Panc1 (cell line): ENCODE measurements around the gene EP400. TPM values are rescaled to one million over a fixed set of nuclear protein-coding genes. Genes with fewer than 3 reads are reported as not detected.
"Not testable (repeated sequence)": the region's sequence is repeated elsewhere in the genome, so short reads cannot be mapped to it uniquely, and the experiment has no call there.

Source experiments
- ATAC-seq: fragments of 200-7000 bp; cut with Tn5 transposase; 2 replicates; pipeline ENCODE4 v1.9.1; 2020; ENCODE audit warnings: mild to moderate bottlenecking, moderate library complexity
- BruUV-seq: library from RNA; stranded (reverse); fragments of 400-500 nt; replicated peaks from 2 replicates; lab custom pipeline; 2021; lab: Mats Ljungman, UMichigan
- CTCF ChIA-PET: fragments of 300-600 bp; sonication (Branson Sonifier 250); formaldehyde crosslinking; loops from one replicate; lab custom pipeline; 2022; ENCODE audit warnings: antibody characterized with exemption; lab: Charles Lee
- POLR2A ChIA-PET: fragments of 300-600 bp; sonication (Branson Sonifier 250); formaldehyde crosslinking; loops from one replicate; lab custom pipeline; 2022; ENCODE audit warnings: antibody characterized with exemption; lab: Charles Lee
- DNase-seq: peaks from one replicate; pipeline ENCODE4 v3.0.0-alpha.2; 2010; ENCODE audit warnings: low read depth, low spot score
- H3K27ac ChIP-seq: 2 replicates; pipeline ENCODE4 v1.5.1; 2011; ENCODE audit warnings: mild to moderate bottlenecking, low read length, inconsistent platforms
- H3K27me3 ChIP-seq: fragments of 200-500 bp; sonication (Bioruptor generic); 2 replicates; pipeline ENCODE4 v1.6.0; 2014; ENCODE audit warnings: low read length, inconsistent platforms; ENCODE audit not compliant: control insufficient read depth, insufficient read depth
- H3K36me3 ChIP-seq: fragments of 200-500 bp; sonication (Bioruptor generic); 2 replicates; pipeline ENCODE4 v1.5.1; 2014; ENCODE audit warnings: inconsistent platforms, mild to moderate bottlenecking, low read length, moderate library complexity; ENCODE audit not compliant: control insufficient read depth, insufficient read depth
- H3K4me1 ChIP-seq: 2 replicates; pipeline ENCODE4 v1.5.1; 2011; ENCODE audit warnings: inconsistent platforms, mild to moderate bottlenecking, low read length, moderate library complexity; ENCODE audit not compliant: control insufficient read depth, insufficient read depth
- H3K4me3 ChIP-seq, 2 experiments: 2 replicates each; pipeline ENCODE4 v1.5.1; 2011 to 2012; ENCODE audit warnings: low read depth in 2 of 2, low read length in 2 of 2, mild to moderate bottlenecking in 2 of 2, inconsistent platforms in 1 of 2, moderate library complexity in 1 of 2
- H3K9me3 ChIP-seq: fragments of 200-500 bp; sonication (Bioruptor generic); 2 replicates; pipeline ENCODE4 v1.5.1; 2014; ENCODE audit warnings: low read depth, mild to moderate bottlenecking, inconsistent platforms, low read length, moderate library complexity; ENCODE audit not compliant: control insufficient read depth, insufficient read depth
- CTCF ChIP-seq: fragments of 450-650 bp; IDR thresholded peaks from 2 replicates; pipeline ENCODE4 v1.5.1; 2017; ENCODE audit warnings: mild to moderate bottlenecking
- POLR2AphosphoS5 ChIP-seq: IDR thresholded peaks from 2 replicates; pipeline ENCODE4 v1.6.1; 2012; ENCODE audit warnings: mild to moderate bottlenecking, low read depth, low read length, moderate library complexity
- REST ChIP-seq, 2 experiments: IDR thresholded peaks; 2 replicates each; pipeline ENCODE4 v1.6.1; 2011 to 2012; ENCODE audit warnings: low read depth in 2 of 2, control low read depth in 1 of 2, low read length in 1 of 2, mild to moderate bottlenecking in 1 of 2, moderate library complexity in 1 of 2; ENCODE audit not compliant: insufficient read depth in 1 of 2
- SIN3A ChIP-seq: IDR thresholded peaks from 2 replicates; pipeline ENCODE4 v1.6.1; 2012; ENCODE audit warnings: low read depth, mild to moderate bottlenecking, low read length, moderate library complexity, borderline replicate concordance; ENCODE audit not compliant: insufficient read depth
- TCF7L2 ChIP-seq: IDR thresholded peaks from 2 replicates; pipeline ENCODE4 v1.6.1; 2011; ENCODE audit warnings: mild to moderate bottlenecking, low read depth, low read length, inconsistent platforms
- in situ Hi-C: cut with HindIII; loops from 2 replicates; pipeline ENCODE4 v1.10.0; 2016; ENCODE audit warnings: low sequenced_read_pairs, low pct_unique_long_range_greater_than_20kb
- intact Hi-C: fragments of 100-400 bp; cut with micrococcal nuclease; formaldehyde crosslinking; loops from one replicate; pipeline ENCODE4 v1.10.0; 2022; ENCODE audit not compliant: unreplicated experiment
- total RNA-seq: library from RNA; stranded (reverse); gene quantifications from one replicate; pipeline ENCODE4 v1.2.1, GENCODE V29; 2021; ENCODE audit not compliant: unreplicated experiment

EP400 gene
- total RNA-seq, 1 experiment from 2014 or later: 59.4 TPM

- DNase-seq (no peak), ATAC-seq (no peak)
- POLR2A ChIA-PET: no interaction called here
- no peaks in the 10 kb centered on the region for H3K9me3 ChIP-seq
- in situ Hi-C loops (no loop called here), intact Hi-C loops (no loop called here)
- no peak overlapping the region for H3K27ac ChIP-seq
- BruUV-seq: no TSS peak
- CTCF ChIA-PET: no interaction called here
- TF ChIP-seq CTCF: no peak
- no peak for TF ChIP-seq TCF7L2
- TF ChIP-seq SIN3A: no peak
- TF ChIP-seq POLR2AphosphoS5: no peak
- TF ChIP-seq REST (IDR thresholded peaks at IDR 0.05; ENCODE audit: insufficient read depth in 1 of 2, low read depth in 2 of 2, low read length in 1 of 2): no peak
- no peak overlapping the region for H3K4me3 ChIP-seq
- peaks cover 21% of the 10 kb centered on the region for H3K36me3 ChIP-seq
- H3K4me1 ChIP-seq: no peaks in the 10 kb centered on the region
- no peaks in the 10 kb centered on the region for H3K27me3 ChIP-seq
Observed at GRCh38 chr12:132046561-132046960, 96.8 kb downstream of the EP400 start.

GRCh38 chr12:132047630-132048029 lies 97.9 kb downstream of the EP400 start:
- H3K27me3 ChIP-seq, ATAC-seq, in situ Hi-C loops, DNase-seq, intact Hi-C loops, H3K4me1 ChIP-seq, POLR2A ChIA-PET, H3K27ac ChIP-seq, CTCF ChIA-PET, H3K9me3 ChIP-seq, H3K4me3 ChIP-seq, BruUV-seq: not testable (repeated sequence)
- peaks cover 21% of the 10 kb centered on the region for H3K36me3 ChIP-seq

- TF ChIP-seq REST (IDR thresholded peaks at IDR 0.05; ENCODE audit: insufficient read depth in 1 of 2, low read depth in 2 of 2, low read length in 1 of 2) (no peak), POLR2AphosphoS5 (no peak)
- Histone ChIP-seq H3K27ac (no peak overlapping the region), H3K9me3 (no peaks in the 10 kb centered on the region), H3K27me3 (no peaks in the 10 kb centered on the region), H3K36me3 (peaks cover 12% of the 10 kb centered on the region), H3K4me1 (no peaks in the 10 kb centered on the region), H3K4me3 (no peak overlapping the region)
- no TSS peak for BruUV-seq
- in situ Hi-C loops: no loop called here
- POLR2A ChIA-PET: no interaction called here
- DNase-seq (no peak), ATAC-seq (no peak)
- intact Hi-C loops: no loop called here
- CTCF ChIA-PET: no interaction called here
Observed at GRCh38 chr12:132049442-132049841, 99.7 kb downstream of the EP400 start.
